Ovary (tissue), 3 donors: ENCODE data around the gene HSD3B7.

Source experiments
- CTCF ChIP-seq, 3 donors: fragments of 450-650 bp in 2 of 3; fragments of 200-600 bp in 1 of 3; IDR thresholded peaks; one replicate each; pipeline versions ENCODE4 v1.5.1 to v1.8.0; 2016 to 2022; ENCODE audit warnings: antibody characterized with exemption in 3 of 3, mild to moderate bottlenecking in 1 of 3
- EP300 ChIP-seq: sonication (generic); formaldehyde crosslinking; IDR thresholded peaks from one replicate; pipeline ENCODE4 v1.6.1; 2017; ENCODE audit warnings: antibody characterized with exemption
- POLR2A ChIP-seq: fragments of 450-650 bp; IDR thresholded peaks from one replicate; pipeline ENCODE4 v1.6.1; 2017; ENCODE audit warnings: antibody characterized with exemption, mild to moderate bottlenecking, moderate library complexity
- donor health status: DM: no; HTN: no; CAD: no.

- TF ChIP-seq EP300, result no peak
- no peak for TF ChIP-seq CTCF (IDR thresholded peaks at IDR 0.05)
- no peak for TF ChIP-seq POLR2A
These were observed 37.7 kb downstream of the HSD3B7 start for GRCh38 chr16:31022544-31023251.
